Testis (tissue), 3 donors: ENCODE measurements around the gene KIDINS220. TPM values are rescaled to one million over a fixed set of nuclear protein-coding genes. Genes with fewer than 3 reads are reported as not detected.

ENCODE experiments used
- DNase-seq: peaks from one replicate; pipeline ENCODE4 v3.0.0-alpha.2; 2019
- H3K27ac ChIP-seq, 2 donors: fragments of 200-600 bp; sonication (generic); one replicate each; pipeline ENCODE4 v1.5.1; 2019
- H3K27me3 ChIP-seq: fragments of 200-600 bp; sonication (generic); one replicate; pipeline ENCODE4 v1.5.1; 2019
- H3K36me3 ChIP-seq: fragments of 200-600 bp; sonication (generic); one replicate; pipeline ENCODE4 v1.5.1; 2017; ENCODE audit warnings: low read depth; ENCODE audit errors: missing control alignments
- H3K4me1 ChIP-seq: fragments of 200-600 bp; sonication (generic); one replicate; pipeline ENCODE4 v1.5.1; 2019
- H3K4me3 ChIP-seq, 2 donors: fragments of 200-600 bp; sonication (generic); one replicate each; pipeline ENCODE4 v1.5.1; 2017 to 2019
- H3K9me3 ChIP-seq: fragments of 200-600 bp; sonication (generic); one replicate; pipeline ENCODE4 v1.5.1; 2017
- POLR2A ChIP-seq: fragments of 450-650 bp; IDR thresholded peaks from one replicate; pipeline ENCODE4 v1.6.1; 2017; ENCODE audit warnings: antibody characterized with exemption, mild to moderate bottlenecking, moderate library complexity
- WGBS, 2 donors: methylation state at CpG; one replicate each; pipeline ENCODE4 v1.1.5; 2018; 5-methylcytosine and 5-hydroxymethylcytosine counted together
- intact Hi-C: fragments of 100-400 bp; cut with DNase I; formaldehyde crosslinking; loops from one replicate; pipeline ENCODE4 v1.15.1; 2023; ENCODE audit warnings: low total_unique reads
- polyA plus RNA-seq: library from polyadenylated mRNA; stranded (reverse); fragments of 350-450 nt; fragmentation: Illumina TruSeq; extraction: RNeasy Lipid Tissue Mini Kit (QIAGEN cat#74804); gene quantifications from one replicate; pipeline ENCODE4 v1.2.3, GENCODE V29; 2014; ENCODE audit warnings: low read depth, low replicate concordance; ENCODE audit not compliant: insufficient read depth
- total RNA-seq, 2 donors: library from RNA; depleted of rRNA; stranded (reverse); fragments of >200 nt; gene quantifications; one replicate each; pipeline ENCODE4 v1.2.3, GENCODE V29; 2016
- TF ChIP-seq, protein P1 (sequence below), 3 experiments: fragments of 450-650 bp in 2 of 3; fragments of 200-600 bp in 1 of 3; sonication (generic) in 1 of 3; IDR thresholded peaks; one replicate each; pipeline ENCODE4 v1.5.1; 2016 to 2019; ENCODE audit warnings: antibody characterized with exemption in 3 of 3, mild to moderate bottlenecking in 2 of 3, moderate library complexity in 1 of 3

Gene KIDINS220
- total and polyA plus RNA-seq, 3 donors from 2014 or later, result 25.5 to 75.7 (median 68.6) TPM

GRCh38 chr2:8850845-8851487 lies 13.6 kb upstream of the KIDINS220 start:
- no peaks in the 10 kb centered on the region for H3K4me1 ChIP-seq
- intact Hi-C loops, result no loop called here
- H3K27ac ChIP-seq, result no peak overlapping the region
- no peaks in the 10 kb centered on the region for H3K9me3 ChIP-seq
- H3K27me3 ChIP-seq, result no peaks in the 10 kb centered on the region
- DNase-seq, result no peak
- no peak for TF ChIP-seq POLR2A
- TF ChIP-seq, protein P1, sequence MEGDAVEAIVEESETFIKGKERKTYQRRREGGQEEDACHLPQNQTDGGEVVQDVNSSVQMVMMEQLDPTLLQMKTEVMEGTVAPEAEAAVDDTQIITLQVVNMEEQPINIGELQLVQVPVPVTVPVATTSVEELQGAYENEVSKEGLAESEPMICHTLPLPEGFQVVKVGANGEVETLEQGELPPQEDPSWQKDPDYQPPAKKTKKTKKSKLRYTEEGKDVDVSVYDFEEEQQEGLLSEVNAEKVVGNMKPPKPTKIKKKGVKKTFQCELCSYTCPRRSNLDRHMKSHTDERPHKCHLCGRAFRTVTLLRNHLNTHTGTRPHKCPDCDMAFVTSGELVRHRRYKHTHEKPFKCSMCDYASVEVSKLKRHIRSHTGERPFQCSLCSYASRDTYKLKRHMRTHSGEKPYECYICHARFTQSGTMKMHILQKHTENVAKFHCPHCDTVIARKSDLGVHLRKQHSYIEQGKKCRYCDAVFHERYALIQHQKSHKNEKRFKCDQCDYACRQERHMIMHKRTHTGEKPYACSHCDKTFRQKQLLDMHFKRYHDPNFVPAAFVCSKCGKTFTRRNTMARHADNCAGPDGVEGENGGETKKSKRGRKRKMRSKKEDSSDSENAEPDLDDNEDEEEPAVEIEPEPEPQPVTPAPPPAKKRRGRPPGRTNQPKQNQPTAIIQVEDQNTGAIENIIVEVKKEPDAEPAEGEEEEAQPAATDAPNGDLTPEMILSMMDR (IDR thresholded peaks at IDR 0.05), result no peak
- 89 to 93% methylated on average over 8 of the region's 8 CpGs for WGBS, 2 donors
- no peaks in the 10 kb centered on the region for H3K36me3 ChIP-seq
- no peak overlapping the region for H3K4me3 ChIP-seq

- 82 to 93% methylated on average over 4 of the region's 4 CpGs for WGBS, 2 donors
- H3K27ac ChIP-seq, result no peak overlapping the region
- intact Hi-C loops, result no loop called here
- no peak overlapping the region for H3K4me3 ChIP-seq
- H3K36me3 ChIP-seq, result no peaks in the 10 kb centered on the region
- no peaks in the 10 kb centered on the region for H3K27me3 ChIP-seq
- no peak for DNase-seq
- H3K9me3 ChIP-seq, result no peaks in the 10 kb centered on the region
- TF ChIP-seq, protein P1 (IDR thresholded peaks at IDR 0.05), result no peak
- no peak for TF ChIP-seq POLR2A
- H3K4me1 ChIP-seq, result no peaks in the 10 kb centered on the region
Measured at GRCh38 chr2:8849327-8849726, 11.9 kb upstream of the KIDINS220 start.

GRCh38 chr2:8848328-8849100 lies 11.1 kb upstream of the KIDINS220 start:
- H3K9me3 ChIP-seq, result no peaks in the 10 kb centered on the region
- no peak overlapping the region for H3K4me3 ChIP-seq
- no peak for DNase-seq
- no peaks in the 10 kb centered on the region for H3K36me3 ChIP-seq
- no peaks in the 10 kb centered on the region for H3K4me1 ChIP-seq
- TF ChIP-seq, protein P1 (IDR thresholded peaks at IDR 0.05), result no peak
- TF ChIP-seq POLR2A, result no peak
- WGBS, 2 donors, result 76 to 84% methylated on average over 7 of the region's 7 CpGs
- intact Hi-C loops, result no loop called here
- H3K27ac ChIP-seq, result no peak overlapping the region
- H3K27me3 ChIP-seq, result no peaks in the 10 kb centered on the region

GRCh38 chr2:8847400-8847799 lies 10.0 kb upstream of the KIDINS220 start:
- H3K4me3 ChIP-seq, result no peak overlapping the region
- H3K9me3 ChIP-seq, result no peaks in the 10 kb centered on the region
- no peaks in the 10 kb centered on the region for H3K4me1 ChIP-seq
- H3K36me3 ChIP-seq, result no peaks in the 10 kb centered on the region
- intact Hi-C loops, result no loop called here
- no peaks in the 10 kb centered on the region for H3K27me3 ChIP-seq
- DNase-seq, result no peak
- WGBS, 2 donors, result 89% methylated on average over 6 of the region's 6 CpGs
- TF ChIP-seq, protein P1 (IDR thresholded peaks at IDR 0.05), result no peak
- H3K27ac ChIP-seq, result no peak overlapping the region
